Measurements from ENCODE around the gene CFAP221.
A peak's percentile ranks its signal among the peaks of the same experiment; 100 is the strongest.

CFAP221 gene

GRCh38 chr2:119680457-119681202 lies 136.4 kb downstream of the CFAP221 start:
- no peak for DNase-seq (ENCODE audit: low read depth in 2 of 2)

DNA sequence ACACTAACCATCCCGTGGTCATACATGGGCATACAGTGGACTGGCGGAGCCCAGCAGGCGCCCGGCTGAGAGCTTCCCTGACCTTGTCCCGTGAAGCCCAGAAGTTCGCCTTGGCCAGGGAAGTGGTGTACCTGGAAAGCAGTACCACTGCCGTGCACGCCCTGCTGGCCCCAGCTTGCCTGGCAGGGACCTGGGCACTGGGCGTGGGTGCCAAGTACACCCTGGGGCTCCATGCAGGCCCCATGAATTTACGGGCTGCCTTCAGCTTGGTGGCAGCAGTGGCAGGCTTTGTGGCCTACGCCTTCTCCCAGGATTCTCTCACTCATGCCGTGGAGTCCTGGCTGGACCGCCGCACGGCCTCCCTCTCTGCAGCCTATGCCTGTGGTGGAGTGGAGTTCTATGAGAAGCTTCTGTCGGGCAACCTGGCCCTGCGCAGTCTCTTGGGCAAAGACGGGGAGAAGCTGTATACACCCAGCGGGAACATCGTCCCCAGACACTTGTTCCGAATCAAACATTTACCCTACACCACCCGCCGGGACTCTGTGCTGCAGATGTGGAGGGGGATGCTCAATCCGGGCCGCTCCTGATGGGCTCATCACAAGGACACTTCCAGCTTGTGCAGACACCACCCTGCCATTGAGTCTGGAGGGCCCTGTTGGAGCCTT lies 137.1 kb downstream of the CFAP221 start:
- no peak for DNase-seq (ENCODE audit: low read depth in 2 of 2)

DNA sequence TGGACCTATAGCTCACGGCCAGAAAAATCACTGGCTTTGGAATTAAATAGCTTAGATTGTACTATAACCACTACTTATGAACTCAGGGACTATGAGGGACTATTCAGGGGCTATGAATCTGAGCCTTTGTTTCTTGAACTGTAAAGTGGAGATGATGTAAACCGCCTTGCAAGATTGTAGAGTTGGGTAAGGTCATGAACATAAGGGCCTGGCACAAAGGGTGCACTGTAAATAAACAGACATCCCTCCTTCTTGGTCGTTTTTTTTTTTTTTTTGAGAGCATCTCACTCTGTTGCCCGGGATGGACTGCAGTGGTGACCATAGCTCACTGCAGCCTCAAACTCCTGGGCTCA lies 137.6 kb downstream of the CFAP221 start:
- DNase-seq (ENCODE audit: low read depth in 2 of 2) = no peak

DNA sequence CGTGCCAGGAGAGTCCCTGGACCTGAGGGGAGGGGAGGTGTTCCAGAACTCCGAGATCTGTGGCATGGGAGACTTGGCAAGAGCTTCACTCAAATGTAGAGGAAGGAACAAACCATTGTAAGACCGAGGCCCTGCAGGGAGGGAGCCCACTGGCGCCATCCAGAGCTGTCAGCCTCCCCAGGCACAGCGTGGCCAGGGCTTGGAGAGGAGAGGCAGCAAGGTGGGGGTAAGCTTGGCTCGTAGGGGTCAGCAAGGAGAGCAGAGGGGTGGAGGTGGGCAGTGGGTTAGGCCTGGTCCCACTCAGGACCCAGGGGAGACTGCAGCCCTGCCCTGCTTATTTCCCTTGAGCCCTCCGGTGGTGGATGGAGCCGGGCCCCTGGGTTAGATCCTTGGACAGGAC lies 138.3 kb downstream of the CFAP221 start:
- no peak for DNase-seq (ENCODE audit: low read depth in 2 of 2)

- DNase-seq (ENCODE audit: low read depth in 2 of 2) = no peak
These were observed 138.9 kb downstream of the CFAP221 start for GRCh38 chr2:119683074-119683712.

DNA sequence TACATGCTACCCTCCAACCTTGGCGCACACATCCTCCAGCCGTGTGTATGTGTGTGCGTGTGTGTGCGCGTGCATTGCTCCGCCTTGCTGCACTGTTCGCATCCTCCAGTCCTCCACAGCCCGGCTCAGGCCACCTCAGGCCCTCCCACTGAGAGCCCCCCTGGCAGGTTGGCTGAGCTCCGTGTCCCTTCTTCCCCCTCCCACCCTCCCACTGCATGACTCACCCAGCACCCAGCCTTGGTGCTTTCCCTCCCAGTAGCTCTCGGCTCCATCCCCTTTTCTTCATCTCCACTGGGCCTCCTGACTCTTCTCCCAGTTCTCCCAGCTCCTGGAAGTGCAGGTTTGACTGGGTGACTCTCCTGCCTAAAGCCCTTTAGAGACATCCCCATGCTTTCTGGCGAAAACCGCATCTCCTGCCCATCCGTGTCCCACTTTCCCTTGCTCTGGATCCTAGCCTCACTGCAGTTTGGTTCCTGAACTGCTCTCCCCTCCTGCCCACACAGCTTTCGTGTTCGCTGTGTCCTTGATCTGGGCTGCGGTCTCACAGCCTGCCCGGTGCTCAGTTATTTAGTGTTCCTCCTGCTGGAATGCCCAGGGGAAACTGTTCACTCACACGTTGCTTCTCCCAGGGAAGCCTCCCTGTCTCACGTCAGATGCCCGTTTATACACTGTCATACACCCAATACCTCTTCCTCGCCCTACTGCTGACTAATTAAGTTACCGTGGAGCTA lies 139.6 kb downstream of the CFAP221 start:
- no peak for DNase-seq (ENCODE audit: low read depth in 2 of 2)

DNA sequence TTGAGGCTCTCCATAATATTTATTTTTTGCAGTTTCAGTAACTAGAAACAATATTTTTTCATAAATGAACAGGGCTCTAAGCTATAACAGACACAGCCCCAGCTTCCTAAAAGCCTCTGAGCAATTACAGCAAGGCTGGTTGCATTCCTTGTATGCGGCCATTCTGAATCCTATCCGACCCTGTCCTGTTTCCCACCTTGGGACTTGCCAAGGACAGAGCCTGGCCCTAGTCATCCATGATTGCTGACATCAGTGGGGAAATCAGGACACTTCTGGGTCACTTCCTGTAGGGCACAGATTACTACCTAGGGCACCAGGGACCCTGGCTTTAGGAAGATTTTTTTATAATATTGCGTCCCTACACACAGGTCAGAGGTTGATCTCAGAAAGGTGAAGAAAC lies 140.3 kb downstream of the CFAP221 start:
- DNase-seq (ENCODE audit: low read depth in 2 of 2) = no peak

DNA sequence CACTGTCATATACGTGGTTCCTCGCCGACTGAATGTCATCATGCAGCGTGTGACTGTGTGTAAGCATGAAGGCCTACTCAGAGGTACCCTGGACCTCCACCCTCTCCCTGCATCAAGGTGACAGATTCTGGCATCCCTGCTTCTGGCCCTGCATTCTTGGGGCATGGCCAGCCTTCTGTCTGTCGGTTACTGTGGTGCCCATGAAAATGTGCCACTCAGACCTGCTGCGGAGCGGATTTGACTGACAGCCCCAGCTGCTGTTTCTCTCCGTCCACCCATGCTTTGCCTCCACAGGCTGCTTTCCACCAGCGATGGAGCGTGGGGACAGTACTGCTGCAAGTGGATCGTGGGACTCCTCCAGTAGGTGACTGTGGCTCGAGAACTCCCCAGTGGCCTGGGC lies 144.4 kb downstream of the CFAP221 start:
- no peak for DNase-seq (ENCODE audit: low read depth in 2 of 2)

DNA sequence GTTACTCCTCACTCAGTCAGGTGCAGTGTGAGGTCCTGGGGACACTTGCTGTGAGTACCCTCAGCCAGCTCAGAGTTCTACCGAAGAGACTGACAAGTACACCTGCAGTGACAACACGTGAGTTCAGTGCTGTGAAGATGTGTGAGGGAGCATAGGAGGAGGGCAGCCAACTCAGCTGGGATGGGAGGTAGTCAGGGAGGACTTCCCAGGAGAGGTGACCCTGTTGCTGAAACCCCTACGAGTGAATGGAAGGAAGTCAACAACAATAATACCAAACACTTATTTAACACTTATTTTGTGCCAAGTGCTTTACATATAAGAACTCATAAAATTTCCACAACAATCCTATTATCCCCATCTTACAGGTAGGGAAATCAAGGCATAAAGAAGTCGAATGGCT lies 145.0 kb downstream of the CFAP221 start:
- DNase-seq (ENCODE audit: low read depth in 2 of 2) = no peak

DNA sequence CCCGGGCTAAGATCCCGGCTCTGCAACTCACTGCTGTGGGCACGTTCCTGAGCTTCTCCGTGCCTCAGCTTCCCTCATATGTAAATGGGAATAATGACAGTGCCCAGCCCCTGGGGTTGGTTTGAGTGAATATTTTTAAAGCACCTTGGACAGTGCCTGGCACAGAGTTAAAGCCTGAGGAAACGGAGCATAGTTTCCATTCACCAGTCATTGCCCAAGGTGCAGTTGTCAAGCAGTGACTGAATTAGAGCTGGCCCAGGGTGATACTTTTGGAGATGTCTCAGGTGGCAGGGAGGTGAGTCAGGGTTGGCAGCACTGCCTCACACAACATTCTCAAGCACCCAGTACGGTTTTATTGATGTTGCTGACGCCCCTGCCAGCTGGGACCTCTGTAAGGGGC lies 146.9 kb downstream of the CFAP221 start:
- no peak for DNase-seq (ENCODE audit: low read depth in 2 of 2)

DNA sequence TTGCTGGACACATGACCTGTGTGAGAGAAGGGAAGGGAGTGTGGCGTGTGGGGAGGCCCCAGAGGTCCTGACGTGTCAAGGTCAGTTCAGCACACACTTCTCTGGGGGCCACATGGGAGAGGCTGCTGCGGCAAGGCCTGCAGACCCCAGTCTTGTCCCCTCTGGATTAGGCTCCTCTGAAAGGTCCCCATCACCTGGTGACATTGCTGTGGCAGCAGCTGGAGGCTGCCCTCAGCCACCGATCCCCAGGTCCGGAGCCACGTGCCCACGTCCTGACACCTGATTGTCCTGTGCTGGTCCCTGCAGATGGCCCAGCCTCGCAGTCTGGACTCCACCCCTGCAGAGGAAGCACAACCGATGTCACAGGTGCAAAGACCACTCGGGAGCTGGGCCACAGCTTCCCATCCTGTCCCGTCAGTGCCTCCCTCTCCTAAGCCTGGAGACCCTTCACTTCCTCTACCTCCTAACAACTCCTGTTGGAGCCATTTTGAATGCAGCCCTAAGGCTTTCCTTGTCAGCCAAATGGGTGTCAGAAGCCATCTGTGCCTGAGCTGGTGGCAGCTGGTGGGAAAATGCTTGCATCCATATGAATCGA lies 147.5 kb downstream of the CFAP221 start:
- no peak for DNase-seq (ENCODE audit: low read depth in 2 of 2)

- no peak for DNase-seq (ENCODE audit: low read depth in 2 of 2)
These were observed 148.1 kb downstream of the CFAP221 start for GRCh38 chr2:119692310-119692709.

DNA sequence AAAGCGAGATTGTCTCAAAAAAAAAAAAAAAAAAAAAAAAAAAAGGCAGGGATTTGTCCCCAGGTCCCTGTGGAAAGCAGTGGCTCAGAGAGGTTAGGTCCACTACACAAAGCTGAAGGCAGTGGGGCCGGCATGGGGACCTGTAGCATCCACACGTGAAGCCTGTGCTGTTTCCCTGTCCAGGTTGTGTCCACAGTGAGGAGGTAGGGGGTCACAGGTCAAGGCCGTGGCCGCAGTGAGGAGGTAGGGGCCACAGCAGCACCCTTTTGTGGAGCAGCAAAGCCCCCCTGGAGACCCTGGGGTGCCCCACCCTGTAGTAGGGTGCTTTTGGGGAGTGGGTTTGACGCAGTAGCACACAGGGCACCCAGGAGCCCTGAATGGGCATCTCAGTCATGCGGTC lies 148.7 kb downstream of the CFAP221 start:
- no peak for DNase-seq (ENCODE audit: low read depth in 2 of 2)

DNA sequence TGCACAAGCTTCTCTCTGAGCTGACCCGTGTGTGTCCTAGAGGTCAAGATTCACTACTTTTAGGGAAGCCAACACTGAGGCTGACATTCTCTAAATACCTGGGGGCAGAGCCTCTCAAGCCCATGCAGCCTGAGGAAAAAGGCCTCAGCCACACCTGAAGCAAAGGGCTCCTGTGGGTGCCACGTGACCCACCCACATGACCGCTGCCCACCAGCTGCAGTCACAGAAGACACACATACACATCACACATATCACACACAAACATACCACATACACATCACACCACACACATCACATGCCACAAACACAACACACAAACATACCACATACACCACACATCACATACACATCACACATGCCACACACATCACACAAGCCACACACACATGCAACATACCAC lies 149.3 kb downstream of the CFAP221 start:
- DNase-seq (ENCODE audit: low read depth in 2 of 2) = no peak

DNA sequence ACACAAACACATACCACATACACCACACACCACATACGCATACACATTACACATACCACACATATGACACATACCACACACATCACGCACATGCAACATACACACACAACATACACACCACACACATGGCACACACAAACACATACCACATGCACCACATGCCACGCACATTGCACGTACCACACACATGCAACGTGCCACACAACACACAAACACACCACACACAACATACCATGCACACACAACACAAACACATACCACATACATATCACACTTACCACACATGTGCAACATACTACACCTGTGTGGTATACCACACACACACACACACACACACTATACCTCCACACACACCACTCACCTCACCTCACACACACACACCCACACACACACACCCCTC lies 149.7 kb downstream of the CFAP221 start:
- no peak for DNase-seq (ENCODE audit: low read depth in 2 of 2)

DNA sequence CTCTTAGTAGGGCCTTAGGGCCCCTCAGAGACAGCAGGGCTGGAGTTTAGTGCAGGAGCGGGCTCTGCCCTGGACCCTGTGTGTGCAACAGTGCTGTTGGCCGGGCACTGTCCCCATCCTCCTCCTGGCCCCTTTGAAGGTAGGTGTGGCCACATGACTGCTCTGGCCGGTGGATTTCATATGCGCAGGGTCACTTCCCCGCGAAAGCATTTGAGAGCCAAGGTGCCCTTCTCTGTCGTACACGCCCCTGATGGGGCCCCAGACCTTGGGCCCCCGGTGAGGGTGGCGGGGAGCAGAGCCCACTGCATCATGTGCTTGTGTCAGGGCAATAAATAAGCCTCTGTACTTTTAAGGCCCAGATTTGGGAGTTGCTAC lies 150.2 kb downstream of the CFAP221 start:
- no peak for DNase-seq (ENCODE audit: low read depth in 2 of 2)

GRCh38 chr2:119694845-119695521 lies 150.7 kb downstream of the CFAP221 start:
- peak in 1 of 2 experiments; percentile 9 for DNase-seq (ENCODE audit: low read depth in 2 of 2)

DNA sequence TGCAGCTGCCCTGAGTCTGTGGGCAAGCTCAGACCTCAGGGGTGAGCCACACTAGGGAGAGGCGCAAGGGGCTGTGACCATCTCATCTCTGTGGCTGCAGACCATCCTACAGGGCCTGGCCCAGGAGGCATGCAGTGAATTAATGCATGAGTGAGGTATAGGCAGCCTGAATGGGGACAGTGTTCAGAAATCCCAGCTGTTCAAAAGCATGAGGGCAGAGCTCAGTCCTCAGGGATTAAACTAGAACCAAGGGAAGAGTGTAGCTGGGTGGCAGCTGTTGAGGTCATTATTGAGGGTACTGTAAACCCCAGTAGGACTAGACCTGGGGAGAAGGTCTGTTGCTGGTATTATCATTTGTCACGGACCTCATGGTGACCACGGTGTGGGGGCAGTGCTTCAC lies 151.8 kb downstream of the CFAP221 start:
- DNase-seq (ENCODE audit: low read depth in 2 of 2) = no peak

DNA sequence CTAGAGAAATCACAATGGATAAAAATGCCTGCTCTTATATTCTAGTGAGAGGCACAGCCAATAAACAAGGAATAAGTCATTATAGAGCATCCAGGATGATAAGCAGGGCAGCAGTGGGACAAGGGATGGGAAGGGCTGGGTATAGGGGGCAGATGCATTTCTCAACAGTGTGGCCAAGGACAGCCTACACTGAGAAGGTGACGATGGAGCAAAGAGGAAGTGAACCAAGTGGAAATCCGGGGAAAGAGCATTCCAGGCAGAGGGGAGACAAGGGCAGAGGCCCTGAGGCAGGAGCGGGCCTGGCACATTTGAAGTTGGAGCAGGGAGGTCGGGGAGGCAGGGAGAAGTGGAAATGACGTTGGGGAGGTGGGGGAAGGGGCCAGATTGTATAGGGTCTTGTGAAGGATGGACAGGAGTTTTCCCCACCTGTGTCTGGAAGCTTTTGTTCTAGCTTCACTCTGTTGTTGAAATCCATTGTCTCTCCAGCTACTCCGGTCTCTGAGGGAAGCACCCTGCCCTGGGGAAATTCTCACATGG lies 152.3 kb downstream of the CFAP221 start:
- DNase-seq (ENCODE audit: low read depth in 2 of 2) = no peak

DNA sequence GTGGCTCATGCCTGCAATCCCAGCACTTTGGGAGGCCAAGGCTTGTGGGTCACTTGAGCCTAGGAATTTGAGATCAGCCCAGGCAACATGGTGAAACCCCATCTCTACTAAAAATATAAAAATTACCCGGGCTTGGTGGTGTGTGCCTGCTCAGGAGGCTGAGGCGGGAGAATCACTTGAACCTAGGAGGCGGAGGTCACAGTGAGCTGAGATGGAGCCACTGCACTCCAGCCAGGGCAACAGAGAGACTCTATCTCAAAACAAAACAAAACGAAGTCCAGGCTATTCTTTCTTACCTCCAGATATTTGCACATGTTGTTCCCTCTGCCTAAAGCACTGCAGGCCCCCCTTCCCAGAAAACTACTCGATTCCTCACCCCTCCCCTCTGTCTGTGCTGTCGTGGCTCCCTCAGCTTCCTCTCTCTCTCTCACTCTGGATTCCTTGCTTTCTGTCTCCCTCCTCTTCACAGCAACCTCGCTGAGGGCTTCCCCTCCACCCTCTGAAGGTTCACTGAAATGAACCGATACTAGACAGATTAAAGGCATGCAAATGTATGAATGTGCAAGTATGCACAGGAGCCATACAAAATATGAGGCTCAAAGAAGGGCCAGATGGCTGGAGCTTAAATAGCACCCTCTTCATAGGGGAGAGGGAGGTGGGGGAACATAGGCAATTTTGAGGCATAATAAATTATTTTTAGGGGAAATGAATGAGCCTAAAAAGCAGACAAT lies 153.2 kb downstream of the CFAP221 start:
- no peak for DNase-seq (ENCODE audit: low read depth in 2 of 2)

DNA sequence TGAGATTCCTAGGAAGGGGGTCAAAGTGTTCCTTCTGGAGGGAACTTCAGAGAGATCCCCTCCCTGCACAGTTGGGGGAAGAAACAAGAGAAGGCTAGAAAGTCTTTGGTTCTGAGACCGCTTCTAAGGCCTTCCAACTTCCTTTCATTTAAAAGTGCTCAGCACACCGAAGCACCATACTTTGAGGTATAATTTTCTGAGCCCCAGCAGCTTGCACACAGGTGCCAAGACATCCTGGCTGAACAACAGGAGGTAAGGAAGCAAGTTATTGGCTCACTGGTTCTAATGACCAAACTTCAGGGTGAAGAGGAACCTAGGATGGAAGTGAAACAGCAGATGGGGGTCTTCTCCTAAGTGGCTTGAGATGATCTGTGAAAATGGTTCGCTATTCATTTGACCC lies 154.0 kb downstream of the CFAP221 start:
- DNase-seq (ENCODE audit: low read depth in 2 of 2) = no peak

Measured in fibroblast of skin of left quadriceps (primary cell).